ENCODE results near the gene PRDM16. TPM values are rescaled to one million over a fixed set of nuclear protein-coding genes. Genes with fewer than 3 reads are reported as not detected.

Gene PRDM16
- total and polyA plus RNA-seq, 2 of the 4 experiments (the other 2 are of a cell fraction): 0.02 TPM; not detected in 1

- 78% methylated on average over 30 of the region's 53 CpGs; no CpG with 5 or more reads in 1 of the 2 experiments for WGBS, 2 experiments (ENCODE audit: extremely low coverage in 2 of 2, insufficient read length in 1 of 2)
- H3K9me1 ChIP-seq (ENCODE audit: insufficient read depth, low read length): no peaks in the 10 kb centered on the region
- no peak overlapping the region for H3K14ac ChIP-seq (replicated peaks; ENCODE audit: low read depth, low read length)
- no peak overlapping the region for H2AK5ac ChIP-seq (ENCODE audit: low read depth, low read length)
- ATAC-seq (ENCODE audit: low read depth) (no peak), DNase-seq (no peak)
- ChIA-PET CTCF (no interaction called here), POLR2A (ENCODE audit: unreplicated experiment) (no interaction called here)
- H3K4me1 ChIP-seq (ENCODE audit: control insufficient read depth, insufficient read depth, low read length): no peaks in the 10 kb centered on the region
- no peak overlapping the region for H4K91ac ChIP-seq (ENCODE audit: insufficient read depth, low read depth, low read length)
- no TSS peak for BruUV-seq (replicated peaks)
- no peaks in the 10 kb centered on the region for H3K27me3 ChIP-seq (ENCODE audit: control insufficient read depth, insufficient read depth, low read length)
- no peaks in the 10 kb centered on the region for H4K20me1 ChIP-seq (ENCODE audit: insufficient read depth, low read length)
- no peak overlapping the region for H4K5ac ChIP-seq (ENCODE audit: low read depth, low read length)
- H2AFZ ChIP-seq (replicated peaks; ENCODE audit: low read length, poor library complexity): no peak overlapping the region
- no peak overlapping the region for H2BK120ac ChIP-seq (ENCODE audit: low read depth, low read length)
- no peak overlapping the region for H3K4ac ChIP-seq (ENCODE audit: low read depth, low read length)
- H3K4me2 ChIP-seq (ENCODE audit: low read depth, low read length): no peak overlapping the region
- H3K36me3 ChIP-seq (ENCODE audit: control insufficient read depth, insufficient read depth, low read length): no peaks in the 10 kb centered on the region
- no peaks in the 10 kb centered on the region for H3K79me1 ChIP-seq (ENCODE audit: low read depth in 1 of 2, low read length in 2 of 2)
- dilution Hi-C loops (cut with HindIII; ENCODE audit: low sequenced_read_pairs, unreplicated experiment): no loop called here
- H2BK20ac ChIP-seq (ENCODE audit: low read depth, low read length): no peak overlapping the region
- intact Hi-C loops (cut with micrococcal nuclease): no loop called here
- no peak overlapping the region for H3K56ac ChIP-seq (ENCODE audit: extremely low read depth, insufficient read depth, low read length)
- no peak overlapping the region for H3K4me3 ChIP-seq (ENCODE audit: insufficient read depth, low read depth, low read length)
- no peak overlapping the region for H2BK15ac ChIP-seq (ENCODE audit: low read depth, low read length)
- peaks cover 13% of the 10 kb centered on the region for H3K9me3 ChIP-seq (ENCODE audit: control insufficient read depth, insufficient read depth, low read length)
- in situ Hi-C loops (cut with MboI; ENCODE audit: low sequenced_read_pairs): no loop called here
- no peak overlapping the region for H3K23ac ChIP-seq (ENCODE audit: low read depth, low read length)
- no peak overlapping the region for H3K27ac ChIP-seq (ENCODE audit: insufficient read depth, low read length)
- H2BK5ac ChIP-seq (ENCODE audit: low read depth, low read length, poor library complexity, severe bottlenecking): no peak overlapping the region
- H4K8ac ChIP-seq (ENCODE audit: low read depth in 2 of 2, low read length in 2 of 2): no peak overlapping the region
- no peak overlapping the region for H2AK9ac ChIP-seq (replicated peaks; ENCODE audit: low read depth, low read length, poor library complexity)
- H3K9ac ChIP-seq (ENCODE audit: low read depth, low read length): no peak overlapping the region
- TF ChIP-seq POLR2A (IDR thresholded peaks at IDR 0.05; ENCODE audit: low read depth, low read length): no peak
- TF ChIP-seq CEBPB (IDR thresholded peaks at IDR 0.05; ENCODE audit: low read depth, low read length): no peak
- TF ChIP-seq CTCF (conservative IDR thresholded peaks at IDR 0.05; ENCODE audit: low read depth, low read length): no peak
- no peak overlapping the region for H3K18ac ChIP-seq (ENCODE audit: low read depth, low read length)
Measured at GRCh38 chr1:3265835-3266805, 197.1 kb downstream of the PRDM16 start.
